Activated CD4-positive, alpha-beta T cell treated with anti-CD3 and anti-CD28 coated beads, Interleukin-2, amount 10 ng/mL, durations not matched to agents 24 days and 14 days (primary cell): ENCODE measurements around the gene LRIF1. TPM values are rescaled to one million over a fixed set of nuclear protein-coding genes. Genes with fewer than 3 reads are reported as not detected.
A peak's percentile ranks its signal among the peaks of the same experiment; 100 is the strongest.
"Not testable (repeated sequence)": the region's sequence is repeated elsewhere in the genome, so short reads cannot be mapped to it uniquely, and the experiment has no call there.

ENCODE experiments used
- DNase-seq: peaks from one replicate; pipeline ENCODE4 v3.0.0; 2022
- H3K27ac Mint-ChIP-seq: one replicate; pipeline ENCODE4 v1.8.0; 2022; ENCODE audit warnings: mild to moderate bottlenecking, mixed read lengths
- H3K27me3 Mint-ChIP-seq: one replicate; pipeline ENCODE4 v1.8.0; 2022; ENCODE audit warnings: mixed read lengths
- H3K36me3 Mint-ChIP-seq: one replicate; pipeline ENCODE4 v1.8.0; 2022; ENCODE audit warnings: low read depth, mild to moderate bottlenecking, mixed read lengths
- H3K4me1 Mint-ChIP-seq: one replicate; pipeline ENCODE4 v1.8.0; 2021; ENCODE audit warnings: mixed read lengths
- H3K4me3 Mint-ChIP-seq: one replicate; pipeline ENCODE4 v1.8.0; 2022; ENCODE audit warnings: mild to moderate bottlenecking, moderate library complexity, mixed read lengths
- H3K9me3 Mint-ChIP-seq: one replicate; pipeline ENCODE4 v1.8.0; 2021; ENCODE audit warnings: mixed read lengths
- intact Hi-C: fragments of 100-400 bp; cut with micrococcal nuclease; formaldehyde crosslinking; loops from one replicate; pipeline ENCODE4 v1.15.1; 2023
- total RNA-seq: library from RNA; stranded (reverse); gene quantifications from 2 replicates; pipeline ENCODE4 v1.2.3, GENCODE V29; 2022

LRIF1 gene
- total RNA-seq, 1 donor from 2014 or later = 14.4 TPM

DNA sequence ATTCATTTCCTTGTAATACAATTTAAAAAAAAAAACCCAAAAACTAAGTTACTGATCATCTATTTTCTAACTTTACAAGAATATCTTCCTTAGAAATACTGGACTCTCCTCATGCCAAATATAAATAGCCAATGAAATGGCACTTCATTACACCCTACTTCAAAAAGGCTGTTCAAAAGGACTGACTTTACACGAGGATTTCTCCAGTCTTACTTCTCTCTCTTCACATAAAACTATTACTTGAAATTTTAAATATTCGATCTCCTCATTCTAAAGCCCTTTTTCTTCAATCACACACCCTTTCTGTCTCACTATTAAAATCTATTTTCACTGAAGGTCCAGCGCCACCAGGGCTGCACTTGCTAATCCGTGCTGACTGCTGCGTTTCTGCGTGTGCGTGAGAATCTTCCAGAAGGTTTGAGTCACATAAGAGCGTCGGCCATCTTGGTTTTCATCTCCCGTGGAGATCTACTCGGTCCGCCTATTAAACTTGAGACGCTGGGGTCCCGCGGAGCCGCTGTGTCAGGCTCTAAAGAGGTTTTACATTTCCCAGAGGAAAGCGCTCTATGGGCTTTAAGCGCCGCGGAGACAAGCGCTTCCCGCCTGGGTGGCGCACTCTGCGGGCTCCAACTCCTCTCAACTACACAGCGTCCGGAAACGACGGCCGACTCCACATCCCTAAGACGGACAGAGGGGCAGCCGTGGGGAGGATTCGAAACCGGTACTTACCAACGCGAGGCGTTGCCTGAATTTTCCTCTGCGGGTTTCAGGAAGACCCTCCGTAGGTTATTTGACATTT is 631 bp downstream of the LRIF1 start:
- DNase-seq = peak; percentile 89
- Mint-ChIP-seq H3K4me1 (peaks cover 28% of the 10 kb centered on the region), H3K9me3 (peaks cover 34% of the 10 kb centered on the region), H3K27me3 (peaks cover 3% of the 10 kb centered on the region), H3K4me3 (peak overlapping the region; percentile 89), H3K27ac (peak overlapping the region; percentile 97), H3K36me3 (peaks cover 50% of the 10 kb centered on the region)
- intact Hi-C loops = loop anchor here (1.0 to 10.0 kb wide), 6 partner anchors 88 to 328 kb away; partner anchors contain the start of genes CEPT1, DENND2D and DRAM2

GRCh38 chr1:110961902-110962301 is 1.8 kb downstream of the LRIF1 start:
- intact Hi-C loops = loop anchor here (5.0 to 10.0 kb wide), 4 partner anchors 183 to 327 kb away; partner anchors contain the start of genes CEPT1, DENND2D and DRAM2
- Mint-ChIP-seq H3K9me3 (peaks cover 31% of the 10 kb centered on the region), H3K27ac (no peak overlapping the region), H3K4me3 (peak overlapping the region; percentile 41), H3K4me1 (peaks cover 28% of the 10 kb centered on the region), H3K36me3 (peaks cover 50% of the 10 kb centered on the region), H3K27me3 (no peaks in the 10 kb centered on the region)
- DNase-seq = no peak

- Mint-ChIP-seq H3K27me3 (no peaks in the 10 kb centered on the region), H3K4me3 (peak overlapping the region; percentile 37), H3K9me3 (peaks cover 31% of the 10 kb centered on the region), H3K27ac (no peak overlapping the region), H3K4me1 (peaks cover 28% of the 10 kb centered on the region), H3K36me3 (peaks cover 50% of the 10 kb centered on the region)
- intact Hi-C loops = loop anchor here (5.0 to 10.0 kb wide), 4 partner anchors 184 to 326 kb away; partner anchors contain the start of genes CEPT1, DENND2D and DRAM2
- no peak for DNase-seq
These were observed 2.8 kb downstream of the LRIF1 start for GRCh38 chr1:110960777-110961420.

DNA sequence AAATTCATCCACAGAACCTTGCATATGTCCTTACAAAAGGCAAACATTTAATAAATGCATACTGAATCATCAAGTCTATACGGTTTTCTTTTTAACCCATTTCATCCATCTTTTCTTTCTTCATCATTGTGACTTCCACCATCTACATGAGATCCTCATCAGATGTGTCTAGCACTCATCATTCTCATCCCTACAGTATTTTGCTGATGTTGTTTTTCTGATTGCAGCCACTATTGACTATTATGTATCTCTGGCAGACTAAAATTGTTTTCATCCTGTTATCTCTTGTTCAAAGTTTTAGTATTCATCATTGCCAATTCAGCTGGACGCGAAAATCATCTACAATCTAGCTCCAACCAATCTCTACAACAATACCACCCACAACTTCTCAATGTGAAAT is 5.9 kb downstream of the LRIF1 start:
- no peak for DNase-seq
- Mint-ChIP-seq H3K36me3 (peaks cover 45% of the 10 kb centered on the region), H3K4me1 (peaks cover 17% of the 10 kb centered on the region), H3K27ac (no peak overlapping the region), H3K27me3 (no peaks in the 10 kb centered on the region), H3K4me3 (no peak overlapping the region), H3K9me3 (peaks cover 14% of the 10 kb centered on the region)
- intact Hi-C loops = no loop called here

- Mint-ChIP-seq H3K4me3 (no peak overlapping the region), H3K27ac (no peak overlapping the region), H3K4me1 (peaks cover 14% of the 10 kb centered on the region), H3K36me3 (peaks cover 47% of the 10 kb centered on the region), H3K9me3 (peaks cover 14% of the 10 kb centered on the region), H3K27me3 (no peaks in the 10 kb centered on the region)
- no peak for DNase-seq
- intact Hi-C loops = no loop called here
These were observed 7.1 kb downstream of the LRIF1 start for GRCh38 chr1:110956586-110956985.

DNA sequence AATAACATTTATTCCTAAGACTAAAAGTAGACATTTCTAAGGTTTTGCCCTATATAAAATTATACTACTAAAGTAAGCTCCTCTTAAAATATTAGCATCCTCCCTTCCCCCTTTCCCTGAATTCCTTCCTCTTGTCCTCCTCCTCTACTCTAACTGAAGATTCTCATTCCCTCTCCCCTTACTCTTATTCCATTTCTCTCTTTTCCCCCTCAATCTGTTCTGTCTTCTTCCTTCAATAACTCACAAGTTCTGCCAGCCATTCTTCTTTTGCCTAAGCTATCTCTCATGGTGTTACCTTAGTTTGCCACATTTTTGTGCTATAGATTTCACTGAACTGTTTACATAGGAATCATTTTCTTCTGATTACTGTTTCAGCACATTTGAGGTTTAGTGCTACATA is 10.7 kb downstream of the LRIF1 start:
- no peak for DNase-seq
- Mint-ChIP-seq H3K27me3 (no peaks in the 10 kb centered on the region), H3K4me1 (peaks cover 9% of the 10 kb centered on the region), H3K36me3 (peaks cover 54% of the 10 kb centered on the region), H3K4me3 (no peak overlapping the region), H3K9me3 (peaks cover 5% of the 10 kb centered on the region), H3K27ac (no peak overlapping the region)
- intact Hi-C loops = no loop called here

DNA sequence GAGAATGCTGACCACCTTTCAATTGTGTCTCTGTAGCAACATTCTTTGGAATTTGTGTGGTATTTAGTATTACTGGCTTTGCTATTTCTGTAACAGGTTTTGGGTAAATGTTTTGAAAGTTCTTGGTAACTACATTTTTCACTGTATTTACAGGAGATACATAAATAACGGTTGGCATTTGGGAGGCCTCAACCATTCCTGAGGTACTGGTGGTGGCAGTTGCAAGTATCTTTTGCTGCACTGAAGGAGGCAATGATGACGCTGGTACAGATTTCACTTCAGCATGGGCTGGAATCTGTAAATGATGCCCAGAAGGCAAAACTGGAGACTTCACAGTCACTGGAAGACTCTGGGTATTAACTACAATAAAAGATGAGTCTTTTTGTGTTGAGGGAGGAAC is 11.7 kb downstream of the LRIF1 start:
- H3K4me3 Mint-ChIP-seq = no peak overlapping the region
- peaks cover 60% of the 10 kb centered on the region for H3K36me3 Mint-ChIP-seq
- peaks cover 5% of the 10 kb centered on the region for H3K9me3 Mint-ChIP-seq
- peaks cover 9% of the 10 kb centered on the region for H3K4me1 Mint-ChIP-seq
- H3K27me3 Mint-ChIP-seq = no peaks in the 10 kb centered on the region
- intact Hi-C loops = no loop called here
- DNase-seq = no peak
- no peak overlapping the region for H3K27ac Mint-ChIP-seq

- Mint-ChIP-seq H3K4me1 (peaks cover 10% of the 10 kb centered on the region), H3K4me3 (no peak overlapping the region), H3K27me3 (no peaks in the 10 kb centered on the region), H3K36me3 (peaks cover 67% of the 10 kb centered on the region), H3K9me3 (peaks cover 5% of the 10 kb centered on the region), H3K27ac (no peak overlapping the region)
- DNase-seq = no peak
- intact Hi-C loops = no loop called here
These were observed 12.6 kb downstream of the LRIF1 start for GRCh38 chr1:110951161-110951560.

- peaks cover 10% of the 10 kb centered on the region for H3K4me1 Mint-ChIP-seq
- H3K36me3 Mint-ChIP-seq = peaks cover 68% of the 10 kb centered on the region
- no peak overlapping the region for H3K4me3 Mint-ChIP-seq
- intact Hi-C loops = no loop called here
- peaks cover 5% of the 10 kb centered on the region for H3K9me3 Mint-ChIP-seq
- H3K27me3 Mint-ChIP-seq = no peaks in the 10 kb centered on the region
- DNase-seq = no peak
- H3K27ac Mint-ChIP-seq = no peak overlapping the region
These were observed 15.5 kb downstream of the LRIF1 start for GRCh38 chr1:110948038-110948810.

- Mint-ChIP-seq H3K27ac (no peak overlapping the region), H3K27me3 (no peaks in the 10 kb centered on the region), H3K36me3 (peaks cover 45% of the 10 kb centered on the region), H3K4me1 (peaks cover 6% of the 10 kb centered on the region), H3K9me3 (peaks cover 5% of the 10 kb centered on the region), H3K4me3 (no peak overlapping the region)
- DNase-seq = no peak
- intact Hi-C loops = no loop called here
These were observed 18.1 kb downstream of the LRIF1 start for GRCh38 chr1:110945626-110946025.

DNA sequence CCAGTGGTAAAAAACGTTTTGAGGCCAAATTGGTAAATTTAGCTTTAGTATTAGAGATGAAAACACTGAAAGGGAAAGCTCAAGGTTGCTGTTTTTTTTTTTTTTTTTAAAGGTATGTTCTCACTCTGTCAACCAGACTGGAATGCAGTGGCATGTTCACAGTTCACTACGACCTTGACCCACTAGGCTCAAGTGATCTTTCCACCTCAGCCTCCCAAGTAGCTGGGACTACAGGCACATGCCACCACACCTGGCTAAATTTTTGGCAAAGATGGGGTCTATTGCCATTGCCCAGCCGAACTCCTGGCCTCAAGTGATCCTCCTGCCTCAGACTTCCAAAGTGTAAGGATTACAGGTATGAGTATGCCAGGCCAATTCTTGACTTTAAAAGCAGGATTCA is 18.9 kb downstream of the LRIF1 start:
- H3K9me3 Mint-ChIP-seq = peaks cover 8% of the 10 kb centered on the region
- no peak overlapping the region for H3K4me3 Mint-ChIP-seq
- peaks cover 2% of the 10 kb centered on the region for H3K27me3 Mint-ChIP-seq
- no peak for DNase-seq
- H3K36me3 Mint-ChIP-seq = peaks cover 37% of the 10 kb centered on the region
- intact Hi-C loops = no loop called here
- no peak overlapping the region for H3K27ac Mint-ChIP-seq
- H3K4me1 Mint-ChIP-seq = peaks cover 2% of the 10 kb centered on the region

DNA sequence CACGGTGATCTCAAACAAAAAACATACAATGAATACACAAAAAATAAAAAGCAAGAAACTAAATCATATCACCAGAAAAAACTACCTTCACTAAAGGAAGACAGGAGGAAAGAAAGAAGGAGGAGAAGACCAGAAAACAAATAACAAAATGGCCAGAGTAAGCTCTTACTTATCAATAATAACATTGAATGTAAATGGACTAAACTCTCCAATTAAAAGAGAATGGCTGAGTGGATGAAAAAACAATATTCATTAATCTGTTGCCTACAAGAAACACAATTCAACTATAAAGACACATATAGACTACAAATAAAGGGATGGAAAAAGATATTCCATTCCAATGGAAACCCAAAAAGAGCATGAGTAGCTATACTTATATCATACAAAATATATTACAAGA is 27.2 kb downstream of the LRIF1 start:
- intact Hi-C loops = no loop called here
- no peak overlapping the region for H3K27ac Mint-ChIP-seq
- peaks cover 46% of the 10 kb centered on the region for H3K9me3 Mint-ChIP-seq
- H3K4me1 Mint-ChIP-seq = no peaks in the 10 kb centered on the region
- H3K27me3 Mint-ChIP-seq = peaks cover 6% of the 10 kb centered on the region
- H3K36me3 Mint-ChIP-seq = peaks cover 15% of the 10 kb centered on the region
- H3K4me3 Mint-ChIP-seq = no peak overlapping the region
- DNase-seq = no peak

DNA sequence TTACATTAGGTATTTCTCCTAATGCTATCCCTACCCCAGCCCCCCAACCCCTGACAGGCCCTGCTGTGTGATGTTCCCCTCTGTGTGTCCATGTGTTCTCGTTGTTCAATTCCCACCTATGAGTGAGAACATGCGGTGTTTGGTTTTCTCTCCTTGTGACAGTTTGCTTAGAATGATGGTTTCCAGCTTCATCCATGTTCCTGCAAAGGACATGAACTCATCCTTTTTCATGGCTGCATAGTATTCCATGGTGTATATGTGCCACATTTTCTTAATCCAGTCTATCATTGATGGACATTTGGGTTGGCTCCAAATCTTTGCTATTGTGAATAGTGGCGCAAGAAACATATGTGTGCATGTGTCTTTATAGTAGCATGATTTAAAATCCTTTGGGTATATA is 32.6 kb downstream of the LRIF1 start:
- H3K4me3 Mint-ChIP-seq, H3K27ac Mint-ChIP-seq, H3K4me1 Mint-ChIP-seq, H3K27me3 Mint-ChIP-seq, DNase-seq, intact Hi-C loops: not testable (repeated sequence)
- peaks cover 13% of the 10 kb centered on the region for H3K36me3 Mint-ChIP-seq
- H3K9me3 Mint-ChIP-seq = peaks cover 26% of the 10 kb centered on the region

DNA sequence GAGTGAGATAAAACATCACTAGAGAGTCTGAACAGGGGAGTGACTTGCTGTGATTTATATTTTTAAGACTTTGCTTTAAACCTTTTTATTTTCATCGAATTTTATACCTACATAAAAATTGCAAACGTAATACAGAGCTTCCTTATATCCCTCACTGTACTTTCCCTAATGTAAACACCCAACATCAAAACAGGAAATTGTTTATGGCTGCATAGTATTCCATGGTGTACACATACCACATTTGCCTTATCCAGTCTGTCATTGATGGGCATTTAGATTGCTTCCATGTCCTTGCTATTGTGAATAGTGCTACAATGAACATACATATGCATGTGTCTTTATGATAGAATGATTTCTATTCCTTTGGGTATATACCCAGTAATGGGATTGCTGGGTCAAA is 34.8 kb downstream of the LRIF1 start:
- H3K4me3 Mint-ChIP-seq = no peak overlapping the region
- no peak for DNase-seq
- no peak overlapping the region for H3K27ac Mint-ChIP-seq
- H3K4me1 Mint-ChIP-seq = peaks cover 4% of the 10 kb centered on the region
- peaks cover 27% of the 10 kb centered on the region for H3K9me3 Mint-ChIP-seq
- intact Hi-C loops = no loop called here
- peaks cover 3% of the 10 kb centered on the region for H3K27me3 Mint-ChIP-seq
- H3K36me3 Mint-ChIP-seq = peaks cover 10% of the 10 kb centered on the region
